Skeletal muscle tissue (tissue), 4 donors: ENCODE data around the gene RASAL1. TPM values are rescaled to one million over a fixed set of nuclear protein-coding genes. Genes with fewer than 3 reads are reported as not detected.

Source experiments
- H3K27ac ChIP-seq: one replicate; pipeline ENCODE4 v1.7.0; 2013; ENCODE audit warnings: mild to moderate bottlenecking, low read depth, low read length, inconsistent platforms
- H3K27me3 ChIP-seq, 3 donors: one replicate each; pipeline ENCODE4 v1.7.0; 2013; ENCODE audit warnings: low read length in 3 of 3; ENCODE audit not compliant: control insufficient read depth in 3 of 3, insufficient read depth in 3 of 3
- H3K36me3 ChIP-seq, 3 donors: one replicate each; pipeline ENCODE4 v1.7.0; 2013; ENCODE audit warnings: low read length in 3 of 3; ENCODE audit not compliant: control insufficient read depth in 3 of 3, insufficient read depth in 3 of 3
- H3K4me1 ChIP-seq, 3 donors: one replicate each; pipeline ENCODE4 v1.7.0; 2013; ENCODE audit warnings: low read length in 3 of 3, mild to moderate bottlenecking in 3 of 3; ENCODE audit not compliant: control insufficient read depth in 3 of 3, insufficient read depth in 3 of 3
- H3K4me3 ChIP-seq, 3 donors: one replicate each; pipeline ENCODE4 v1.7.0; 2013; ENCODE audit warnings: low read length in 3 of 3
- H3K9ac ChIP-seq, 3 donors: one replicate each; pipeline ENCODE4 v1.7.0; 2013; ENCODE audit warnings: low read length in 3 of 3, mild to moderate bottlenecking in 3 of 3, moderate library complexity in 2 of 3, low read depth in 1 of 3
- H3K9me3 ChIP-seq, 3 donors: one replicate each; pipeline ENCODE4 v1.7.0; 2013; ENCODE audit warnings: low read length in 3 of 3; ENCODE audit not compliant: control insufficient read depth in 3 of 3
- total RNA-seq: library from RNA; depleted of rRNA; stranded (reverse); fragments of >200 nt; gene quantifications from one replicate; pipeline ENCODE4 v1.2.3, GENCODE V29; 2014
- donor health status: Osteomylitis.

Gene RASAL1
- total RNA-seq, 1 donor from 2014 or later = not detected

DNA sequence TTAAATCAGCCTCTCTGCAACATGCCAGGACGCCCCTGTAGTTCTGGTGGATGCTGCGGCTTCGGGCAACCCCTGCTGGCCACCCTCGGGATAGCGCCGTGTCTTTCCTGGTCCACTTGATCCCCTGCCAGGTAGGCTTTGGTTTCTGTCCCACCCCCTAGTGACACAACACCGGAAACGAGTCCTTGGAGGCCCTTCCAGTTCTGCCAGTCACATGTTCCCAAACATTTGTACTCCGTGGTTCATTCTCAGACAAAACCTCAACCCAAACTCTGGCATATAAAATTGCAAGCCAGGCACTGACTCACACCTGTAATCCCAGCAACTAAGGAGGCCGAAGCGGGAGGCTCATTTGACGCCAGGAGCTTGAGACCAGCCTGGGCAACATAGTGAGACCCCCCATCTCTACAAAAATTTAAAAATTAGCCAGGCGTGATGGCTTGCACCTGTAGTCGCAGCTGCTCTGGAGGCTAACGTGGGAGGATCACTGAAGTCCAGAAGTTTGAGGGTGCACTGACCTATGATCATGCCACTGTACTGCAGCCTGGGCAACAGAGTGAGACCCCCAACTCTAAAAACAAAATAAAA is 37.0 kb downstream of the RASAL1 start:
- Histone ChIP-seq H3K9ac (no peak overlapping the region), H3K36me3 (no peaks in the 10 kb centered on the region), H3K27ac (no peak overlapping the region), H3K4me3 (no peak overlapping the region), H3K9me3 (no peaks in the 10 kb centered on the region), H3K4me1 (peaks cover 0 to 3% (median 0%) of the 10 kb centered on the region in 3 donors), H3K27me3 (peaks cover 11 to 22% (median 11%) of the 10 kb centered on the region in 3 donors)

DNA sequence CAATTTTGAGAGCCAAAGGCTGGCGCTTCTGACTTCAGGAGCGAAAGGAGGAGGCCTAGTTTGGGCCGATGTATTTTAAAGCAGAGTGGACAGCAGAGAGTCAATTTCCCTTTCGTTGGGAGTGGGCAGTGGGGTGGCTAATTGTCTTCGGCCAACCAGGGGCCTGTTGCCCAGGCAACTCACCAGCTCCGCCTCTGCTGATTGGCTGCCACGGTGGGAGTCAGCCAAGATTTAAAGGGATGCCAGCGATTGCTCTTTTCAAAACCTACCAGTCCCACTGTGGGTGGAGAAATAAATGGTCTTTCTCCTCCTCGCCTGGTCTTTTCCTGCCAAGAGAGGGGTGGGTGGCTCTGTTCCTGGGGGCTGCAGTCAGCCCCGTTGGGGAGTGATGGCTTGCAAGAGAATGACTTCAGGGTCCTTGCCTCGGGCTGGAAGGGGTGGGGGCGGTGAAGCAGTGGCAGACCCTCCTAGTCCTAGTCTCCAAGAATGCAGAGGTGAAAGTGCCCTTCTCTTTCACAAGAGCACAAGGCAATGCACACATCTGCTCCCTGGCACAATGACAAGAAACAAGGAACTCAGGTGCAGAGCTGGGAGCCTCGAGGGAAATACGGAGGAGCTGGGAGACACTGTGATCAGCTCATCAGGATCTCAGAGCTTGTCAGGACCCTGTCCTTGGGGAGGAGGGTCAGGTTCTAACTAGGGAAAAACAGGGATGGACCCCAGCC is 37.7 kb downstream of the RASAL1 start:
- Histone ChIP-seq H3K4me3 (no peak overlapping the region), H3K27ac (no peak overlapping the region), H3K36me3 (no peaks in the 10 kb centered on the region), H3K4me1 (peaks cover 0 to 3% (median 0%) of the 10 kb centered on the region in 3 donors), H3K9ac (no peak overlapping the region), H3K9me3 (no peaks in the 10 kb centered on the region), H3K27me3 (peaks cover 11 to 20% (median 16%) of the 10 kb centered on the region in 3 donors)

GRCh38 chr12:113096675-113097461 is 38.7 kb downstream of the RASAL1 start:
- Histone ChIP-seq H3K9ac (no peak overlapping the region), H3K27ac (no peak overlapping the region), H3K27me3 (peaks cover 12 to 21% (median 21%) of the 10 kb centered on the region in 3 donors), H3K9me3 (no peaks in the 10 kb centered on the region), H3K4me1 (peaks cover 0 to 5% (median 0%) of the 10 kb centered on the region in 3 donors), H3K4me3 (no peak overlapping the region), H3K36me3 (no peaks in the 10 kb centered on the region)

GRCh38 chr12:113095405-113095804 is 40.2 kb downstream of the RASAL1 start:
- Histone ChIP-seq H3K27ac (no peak overlapping the region), H3K36me3 (no peaks in the 10 kb centered on the region), H3K4me3 (no peak overlapping the region), H3K9me3 (no peaks in the 10 kb centered on the region), H3K9ac (no peak overlapping the region), H3K27me3 (peaks cover 26 to 32% (median 30%) of the 10 kb centered on the region in 3 donors), H3K4me1 (peaks cover 0 to 5% (median 0%) of the 10 kb centered on the region in 3 donors)

GRCh38 chr12:113094738-113095137 is 40.8 kb downstream of the RASAL1 start:
- Histone ChIP-seq H3K27ac (no peak overlapping the region), H3K4me3 (no peak overlapping the region), H3K36me3 (no peaks in the 10 kb centered on the region), H3K4me1 (peaks cover 0 to 5% (median 0%) of the 10 kb centered on the region in 3 donors), H3K9me3 (no peaks in the 10 kb centered on the region), H3K27me3 (peaks cover 26 to 36% (median 35%) of the 10 kb centered on the region in 3 donors), H3K9ac (no peak overlapping the region)

DNA sequence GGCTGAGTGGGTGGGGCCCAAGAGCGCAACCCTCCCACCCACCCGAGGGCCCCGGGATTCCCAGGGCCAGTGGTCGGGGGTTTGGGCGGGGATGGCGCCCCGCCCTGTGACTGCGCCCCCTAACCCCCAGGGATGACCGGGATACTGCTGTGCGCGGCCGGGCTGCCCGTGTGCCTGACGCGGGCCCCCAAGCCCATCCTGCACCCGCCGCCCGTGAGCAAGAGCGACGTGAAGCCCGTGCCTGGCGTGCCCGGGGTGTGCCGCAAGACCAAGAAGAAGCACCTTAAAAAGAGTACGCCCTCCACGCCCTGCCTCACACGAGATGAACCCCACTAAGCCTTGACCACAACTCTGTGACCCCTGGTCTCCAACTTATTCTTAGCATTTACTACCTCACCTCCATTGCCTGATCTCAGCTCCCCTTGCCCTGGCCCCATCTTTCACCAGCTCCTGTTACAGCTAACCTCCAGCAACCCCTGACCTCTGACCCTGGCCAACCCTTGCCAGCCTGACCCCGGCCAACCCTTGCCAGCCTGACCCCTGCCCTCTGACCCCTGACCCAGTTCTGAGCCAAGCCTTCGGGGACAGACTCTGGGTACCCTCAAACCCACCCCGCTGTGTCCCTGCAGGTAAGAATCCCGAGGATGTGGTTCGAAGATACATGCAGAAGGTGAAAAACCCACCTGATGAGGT is 42.0 kb downstream of the RASAL1 start:
- no peak overlapping the region for H3K9ac ChIP-seq
- H3K36me3 ChIP-seq = no peaks in the 10 kb centered on the region
- peaks cover 29 to 40% (median 39%) of the 10 kb centered on the region in 3 donors for H3K27me3 ChIP-seq
- no peak overlapping the region for H3K4me3 ChIP-seq
- peaks cover 0 to 5% (median 0%) of the 10 kb centered on the region in 3 donors for H3K4me1 ChIP-seq
- H3K27ac ChIP-seq = no peak overlapping the region
- H3K9me3 ChIP-seq = no peaks in the 10 kb centered on the region

- Histone ChIP-seq H3K27me3 (peaks cover 29 to 44% (median 41%) of the 10 kb centered on the region in 3 donors), H3K36me3 (no peaks in the 10 kb centered on the region), H3K4me3 (no peak overlapping the region), H3K9ac (no peak overlapping the region), H3K27ac (no peak overlapping the region), H3K4me1 (peaks cover 0 to 2% (median 0%) of the 10 kb centered on the region in 3 donors), H3K9me3 (no peaks in the 10 kb centered on the region)
These were observed 42.8 kb downstream of the RASAL1 start for GRCh38 chr12:113092607-113093408.

DNA sequence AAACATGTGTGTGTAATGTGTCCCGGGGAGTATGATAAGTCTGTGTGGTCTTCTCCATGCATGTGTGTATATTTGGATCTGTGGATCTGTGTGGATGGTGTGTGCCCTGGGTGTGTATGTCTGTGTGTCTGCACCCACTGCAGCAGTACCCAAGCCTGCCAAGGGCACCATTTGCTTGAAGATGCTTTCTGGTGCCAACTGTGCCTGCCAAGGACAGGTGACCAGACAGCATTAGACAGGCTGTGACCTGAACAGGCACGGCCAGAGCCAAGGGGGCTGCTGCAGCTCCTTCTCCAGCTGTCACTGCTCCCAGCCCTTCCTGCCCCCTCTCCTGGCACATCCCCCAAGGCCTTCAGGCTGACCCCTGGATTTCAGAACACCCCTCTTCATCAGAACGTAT is 44.1 kb downstream of the RASAL1 start:
- Histone ChIP-seq H3K4me3 (no peak overlapping the region), H3K9ac (no peak overlapping the region), H3K36me3 (no peaks in the 10 kb centered on the region), H3K27ac (no peak overlapping the region), H3K4me1 (peaks cover 0 to 2% (median 0%) of the 10 kb centered on the region in 3 donors), H3K9me3 (no peaks in the 10 kb centered on the region), H3K27me3 (peaks cover 25 to 52% (median 50%) of the 10 kb centered on the region in 3 donors)

- H3K27me3 ChIP-seq = peaks cover 25 to 52% (median 50%) of the 10 kb centered on the region in 3 donors
- peaks cover 0 to 2% (median 0%) of the 10 kb centered on the region in 3 donors for H3K4me1 ChIP-seq
- H3K4me3 ChIP-seq = no peak overlapping the region
- no peaks in the 10 kb centered on the region for H3K9me3 ChIP-seq
- H3K27ac ChIP-seq = no peak overlapping the region
- H3K9ac ChIP-seq = no peak overlapping the region
- no peaks in the 10 kb centered on the region for H3K36me3 ChIP-seq
These were observed 44.8 kb downstream of the RASAL1 start for GRCh38 chr12:113090740-113091139.
